Stomach (tissue), 9 donors: ENCODE data around the gene MUC5B. TPM values are rescaled to one million over a fixed set of nuclear protein-coding genes. Genes with fewer than 3 reads are reported as not detected.

Experiments
- DNase-seq, 2 donors: peaks; one replicate each; pipeline versions ENCODE4 v3.0.0 to v3.0.0-alpha.2; 2013 to 2019
- H3K27ac ChIP-seq, 5 donors: fragments of 200-600 bp in 4 of 5; sonication (generic) in 4 of 5; one replicate each; pipeline ENCODE4 v1.5.1; 2013 to 2019; ENCODE audit warnings: mild to moderate bottlenecking in 1 of 5, moderate library complexity in 1 of 5
- H3K27me3 ChIP-seq, 3 donors: fragments of 200-600 bp; sonication (generic); one replicate each; pipeline ENCODE4 v1.5.1; 2017 to 2019; ENCODE audit warnings: mixed run types in 1 of 3
- H3K36me3 ChIP-seq, 4 donors: fragments of 200-600 bp; sonication (generic); 1 replicate in 3 of 4; 2 replicates in 1 of 4; pipeline ENCODE4 v1.5.1; 2016 to 2019
- H3K4me1 ChIP-seq, 4 donors: fragments of 200-600 bp; sonication (generic); one replicate each; pipeline ENCODE4 v1.5.1; 2016 to 2019
- H3K4me3 ChIP-seq, 4 donors: fragments of 200-600 bp; sonication (generic) in 3 of 4; one replicate each; pipeline ENCODE4 v1.5.1; 2016 to 2019; ENCODE audit warnings: mild to moderate bottlenecking in 1 of 4
- H3K9me3 ChIP-seq, 4 donors: fragments of 200-600 bp; sonication (generic); one replicate each; pipeline ENCODE4 v1.5.1; 2016 to 2019
- EP300 ChIP-seq: sonication (generic); formaldehyde crosslinking; IDR thresholded peaks from one replicate; pipeline ENCODE4 v1.6.1; 2017; ENCODE audit warnings: antibody characterized with exemption
- POLR2A ChIP-seq, 4 donors: fragments of 450-650 bp; IDR thresholded peaks; one replicate each; pipeline ENCODE4 v1.6.1; 2016; ENCODE audit warnings: antibody characterized with exemption in 4 of 4, control low read depth in 2 of 4, mild to moderate bottlenecking in 1 of 4, moderate library complexity in 1 of 4
- POLR2AphosphoS5 ChIP-seq, 3 donors: sonication (generic); formaldehyde crosslinking; IDR thresholded peaks; one replicate each; pipeline ENCODE4 v1.6.1; 2016; ENCODE audit warnings: antibody characterized with exemption in 3 of 3
- WGBS, 5 donors: extraction: QIAGEN DNeasy Blood & Tissue Kit in 3 of 5; methylation state at CpG; one replicate each; pipeline versions ENCODE4 v1.1.5 to v1.1.7; 2013 to 2018; 5-methylcytosine and 5-hydroxymethylcytosine counted together
- intact Hi-C: fragments of 100-400 bp; cut with DNase I; formaldehyde crosslinking; loops from one replicate; pipeline ENCODE4 v1.15.1; 2023; ENCODE audit warnings: low total_unique reads
- polyA plus RNA-seq, 3 donors: library from polyadenylated mRNA; stranded (reverse); fragments of 200-250 nt; gene quantifications; one replicate each; pipeline ENCODE4 v1.2.3, GENCODE V29; 2013
- total RNA-seq, 5 donors: library from RNA; depleted of rRNA; stranded (reverse); fragments of >200 nt; gene quantifications; one replicate each; pipeline versions ENCODE4 v1.1.0 to v1.2.3, GENCODE V29; 2014 to 2016
- TF ChIP-seq, protein P1 (sequence below), 7 experiments: fragments of 450-650 bp in 4 of 7; fragments of 200-600 bp in 3 of 7; sonication (generic) in 3 of 7; IDR thresholded peaks; one replicate each; pipeline ENCODE4 v1.5.1; 2016 to 2019; ENCODE audit warnings: antibody characterized with exemption in 7 of 7, control low read depth in 2 of 7, mild to moderate bottlenecking in 1 of 7
- donor health status: healthy with polysubstance abuse.
- donor health status: Bipolar disorder and iron deficiency.
- donor health status: healthy.

MUC5B gene
- total and polyA plus RNA-seq, 8 donors, result under 0.01 to 516 (median 6.6) TPM

DNA sequence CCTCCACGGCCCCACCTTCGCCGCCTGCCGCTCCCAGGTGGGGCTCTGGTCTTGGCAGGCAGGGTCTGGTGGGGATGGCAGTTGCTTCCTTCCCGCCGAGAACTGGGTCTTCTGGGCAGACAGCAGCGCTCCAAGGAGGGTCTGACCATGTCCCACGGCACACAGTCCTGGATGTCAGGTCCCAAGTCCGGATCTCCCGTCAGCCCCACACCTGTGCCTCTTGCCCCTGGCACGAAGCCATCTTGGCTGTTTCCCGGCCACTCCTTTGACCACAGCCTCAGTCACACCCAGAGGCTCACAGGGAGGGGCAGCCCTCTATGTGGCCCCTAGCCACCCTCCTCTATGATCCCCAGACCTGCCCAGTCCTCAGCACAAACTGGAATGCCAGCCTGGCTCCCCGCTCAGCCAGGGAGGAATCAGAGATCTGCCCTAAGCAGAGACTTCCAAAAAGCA is 14.3 kb downstream of the MUC5B start:
- H3K27me3 ChIP-seq, result peaks cover 0 to 15% (median 0%) of the 10 kb centered on the region in 3 donors
- no peak overlapping the region for H3K27ac ChIP-seq
- H3K36me3 ChIP-seq, result peaks cover 0 to 3% (median 0%) of the 10 kb centered on the region in 4 donors
- TF ChIP-seq POLR2AphosphoS5 (IDR thresholded peaks at IDR 0.05) (no peak), POLR2A (IDR thresholded peaks at IDR 0.05) (no peak), EP300 (no peak)
- TF ChIP-seq, protein P1, sequence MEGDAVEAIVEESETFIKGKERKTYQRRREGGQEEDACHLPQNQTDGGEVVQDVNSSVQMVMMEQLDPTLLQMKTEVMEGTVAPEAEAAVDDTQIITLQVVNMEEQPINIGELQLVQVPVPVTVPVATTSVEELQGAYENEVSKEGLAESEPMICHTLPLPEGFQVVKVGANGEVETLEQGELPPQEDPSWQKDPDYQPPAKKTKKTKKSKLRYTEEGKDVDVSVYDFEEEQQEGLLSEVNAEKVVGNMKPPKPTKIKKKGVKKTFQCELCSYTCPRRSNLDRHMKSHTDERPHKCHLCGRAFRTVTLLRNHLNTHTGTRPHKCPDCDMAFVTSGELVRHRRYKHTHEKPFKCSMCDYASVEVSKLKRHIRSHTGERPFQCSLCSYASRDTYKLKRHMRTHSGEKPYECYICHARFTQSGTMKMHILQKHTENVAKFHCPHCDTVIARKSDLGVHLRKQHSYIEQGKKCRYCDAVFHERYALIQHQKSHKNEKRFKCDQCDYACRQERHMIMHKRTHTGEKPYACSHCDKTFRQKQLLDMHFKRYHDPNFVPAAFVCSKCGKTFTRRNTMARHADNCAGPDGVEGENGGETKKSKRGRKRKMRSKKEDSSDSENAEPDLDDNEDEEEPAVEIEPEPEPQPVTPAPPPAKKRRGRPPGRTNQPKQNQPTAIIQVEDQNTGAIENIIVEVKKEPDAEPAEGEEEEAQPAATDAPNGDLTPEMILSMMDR (IDR thresholded peaks at IDR 0.05), result no peak
- peaks cover 0 to 12% (median 10%) of the 10 kb centered on the region in 4 donors for H3K4me1 ChIP-seq
- no peaks in the 10 kb centered on the region for H3K9me3 ChIP-seq
- 37 to 57% (median 47%) methylated on average over 6 to 13 of the region's 13 CpGs for WGBS, 5 donors
- intact Hi-C loops, result no loop called here
- DNase-seq, result peak; percentile 61 to 66
- H3K4me3 ChIP-seq, result no peak overlapping the region

DNA sequence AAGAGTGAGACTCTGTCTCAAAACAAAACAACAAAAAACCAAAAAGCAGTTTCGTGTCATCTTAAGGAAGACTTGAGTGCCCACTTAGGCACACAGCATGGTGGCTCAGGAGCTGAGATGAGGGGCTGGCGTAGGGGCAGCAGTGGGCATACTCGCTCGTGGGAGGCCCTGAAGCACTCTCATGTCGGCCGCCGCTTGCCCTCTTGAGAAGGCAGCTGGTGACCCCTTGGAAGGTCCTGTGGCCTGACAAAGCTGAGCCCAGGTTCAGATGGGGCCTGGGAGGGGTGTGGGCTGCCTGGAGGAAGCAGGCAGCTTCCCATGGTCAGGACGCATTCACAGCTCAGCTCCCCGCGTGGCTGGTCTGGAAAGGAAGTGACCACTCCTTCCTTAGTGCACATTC is 15.0 kb downstream of the MUC5B start:
- Histone ChIP-seq H3K27ac (no peak overlapping the region), H3K4me1 (peaks cover 0 to 12% (median 10%) of the 10 kb centered on the region in 4 donors), H3K36me3 (peaks cover 0 to 3% (median 0%) of the 10 kb centered on the region in 4 donors), H3K27me3 (peaks cover 0 to 8% (median 0%) of the 10 kb centered on the region in 3 donors), H3K9me3 (no peaks in the 10 kb centered on the region), H3K4me3 (no peak overlapping the region)
- TF ChIP-seq, protein P1 (IDR thresholded peaks at IDR 0.05), result no peak
- no peak for TF ChIP-seq EP300
- no peak for TF ChIP-seq POLR2A (IDR thresholded peaks at IDR 0.05)
- TF ChIP-seq POLR2AphosphoS5 (IDR thresholded peaks at IDR 0.05), result no peak
- DNase-seq, result no peak
- intact Hi-C loops, result no loop called here
- 78 to 86% (median 79%) methylated on average over 10 of the region's 10 CpGs for WGBS, 5 donors

DNA sequence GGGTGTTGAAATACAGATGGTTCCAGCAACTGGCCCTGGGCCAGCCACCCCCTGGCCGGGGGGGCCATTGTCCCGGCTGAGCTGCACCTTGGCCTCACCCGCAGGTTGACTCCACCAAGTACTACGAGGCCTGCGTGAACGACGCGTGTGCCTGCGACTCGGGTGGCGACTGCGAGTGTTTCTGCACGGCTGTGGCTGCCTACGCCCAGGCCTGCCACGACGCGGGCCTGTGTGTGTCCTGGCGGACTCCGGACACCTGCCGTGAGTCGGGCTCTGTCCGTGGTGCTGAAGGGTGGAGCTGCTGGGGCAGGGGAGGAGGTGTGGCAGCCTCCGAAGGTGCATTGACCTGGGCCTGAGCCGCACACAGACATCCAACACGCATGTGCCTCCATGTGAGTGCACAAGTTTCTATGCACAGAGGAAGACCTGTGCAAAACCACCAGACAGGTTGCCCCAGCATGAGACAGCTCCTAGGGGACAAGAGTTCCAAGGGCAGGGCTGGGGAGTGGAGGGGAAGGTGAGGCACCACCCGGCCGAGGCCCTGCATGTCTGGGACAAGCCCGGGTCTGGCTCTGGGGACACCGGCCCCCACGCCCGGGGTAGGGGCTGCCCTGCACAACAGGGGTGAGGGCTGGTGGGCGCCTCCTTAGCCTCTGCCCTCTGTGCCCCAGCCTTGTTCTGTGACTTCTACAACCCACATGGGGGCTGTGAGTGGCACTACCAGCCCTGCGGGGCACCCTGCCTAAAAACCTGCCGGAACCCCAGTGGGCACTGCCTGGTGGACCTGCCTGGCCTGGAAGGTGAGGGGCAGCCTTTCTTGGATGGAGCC is 16.1 kb downstream of the MUC5B start:
- H3K27me3 ChIP-seq, result peaks cover 0 to 4% (median 0%) of the 10 kb centered on the region in 3 donors
- TF ChIP-seq, protein P1 (IDR thresholded peaks at IDR 0.05), result no peak
- TF ChIP-seq POLR2AphosphoS5 (IDR thresholded peaks at IDR 0.05) (no peak), EP300 (no peak), POLR2A (IDR thresholded peaks at IDR 0.05) (no peak)
- 39 to 70% (median 46%) methylated on average over 12 to 34 of the region's 34 CpGs for WGBS, 5 donors
- H3K9me3 ChIP-seq, result no peaks in the 10 kb centered on the region
- peaks cover 0 to 3% (median 0%) of the 10 kb centered on the region in 4 donors for H3K36me3 ChIP-seq
- intact Hi-C loops, result no loop called here
- H3K4me3 ChIP-seq, result no peak overlapping the region
- DNase-seq, result peak; percentile 61 to 80
- H3K4me1 ChIP-seq, result peaks cover 0 to 7% (median 2%) of the 10 kb centered on the region in 4 donors
- no peak overlapping the region for H3K27ac ChIP-seq

DNA sequence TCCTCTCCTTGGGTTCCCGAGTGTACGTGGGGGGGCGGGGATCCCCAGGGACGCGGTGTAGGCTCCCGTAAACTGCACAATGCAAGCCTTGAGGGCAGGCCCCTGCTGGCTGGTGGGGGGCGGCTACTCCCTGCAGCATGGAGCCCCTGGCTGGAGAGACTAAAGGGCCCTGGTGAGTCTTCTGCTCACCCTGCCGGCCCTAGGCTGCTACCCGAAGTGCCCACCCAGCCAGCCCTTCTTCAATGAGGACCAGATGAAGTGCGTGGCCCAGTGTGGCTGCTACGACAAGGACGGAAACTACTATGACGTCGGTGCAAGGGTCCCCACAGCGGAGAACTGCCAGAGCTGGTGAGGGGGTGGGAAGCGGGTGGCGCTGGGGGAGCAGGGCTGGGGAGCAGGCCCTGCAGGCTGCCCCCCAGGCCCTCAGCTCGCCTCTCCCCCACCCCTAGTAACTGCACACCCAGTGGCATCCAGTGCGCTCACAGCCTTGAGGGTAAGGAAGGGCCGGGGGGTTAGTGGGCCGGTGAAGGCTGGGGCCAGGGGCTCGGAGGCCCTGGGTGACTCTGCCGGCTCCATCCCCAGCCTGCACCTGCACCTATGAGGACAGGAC is 16.8 kb downstream of the MUC5B start:
- 89 to 94% (median 92%) methylated on average over 5 to 23 of the region's 23 CpGs for WGBS, 5 donors
- TF ChIP-seq, protein P1 (IDR thresholded peaks at IDR 0.05), result no peak
- TF ChIP-seq POLR2AphosphoS5 (IDR thresholded peaks at IDR 0.05), result no peak
- TF ChIP-seq POLR2A (IDR thresholded peaks at IDR 0.05), result no peak
- TF ChIP-seq EP300, result no peak
- no peak for DNase-seq
- no peak overlapping the region for H3K27ac ChIP-seq
- peaks cover 0 to 7% (median 0%) of the 10 kb centered on the region in 4 donors for H3K4me1 ChIP-seq
- intact Hi-C loops, result no loop called here
- no peak overlapping the region for H3K4me3 ChIP-seq
- H3K9me3 ChIP-seq, result no peaks in the 10 kb centered on the region
- peaks cover 0 to 3% (median 0%) of the 10 kb centered on the region in 4 donors for H3K36me3 ChIP-seq
- no peaks in the 10 kb centered on the region for H3K27me3 ChIP-seq
